Chondrocyte (in vitro differentiated cells): ENCODE results near the gene MTFR2. TPM values are rescaled to one million over a fixed set of nuclear protein-coding genes. Genes with fewer than 3 reads are reported as not detected.

Experiments used
- DNase-seq: peaks from one replicate; pipeline ENCODE4 v3.0.0; 2021; ENCODE audit warnings: mixed read lengths, low spot score
- H3K27ac Mint-ChIP-seq: one replicate; pipeline ENCODE4 v1.8.0; 2021; ENCODE audit warnings: mild to moderate bottlenecking, moderate library complexity, mixed read lengths; ENCODE audit not compliant: unreplicated experiment
- H3K27me3 Mint-ChIP-seq: 2 replicates; pipeline ENCODE4 v1.8.0; 2021; ENCODE audit warnings: low read depth, mixed read lengths
- H3K36me3 Mint-ChIP-seq: 2 replicates; pipeline ENCODE4 v1.8.0; 2021; ENCODE audit warnings: low read depth, mixed read lengths
- H3K4me1 Mint-ChIP-seq: 2 replicates; pipeline ENCODE4 v1.8.0; 2021; ENCODE audit warnings: low read depth, mild to moderate bottlenecking, mixed read lengths
- H3K4me3 Mint-ChIP-seq: one replicate; pipeline ENCODE4 v1.8.0; 2021; ENCODE audit warnings: mild to moderate bottlenecking, moderate library complexity, mixed read lengths; ENCODE audit not compliant: unreplicated experiment
- H3K9me3 Mint-ChIP-seq: 2 replicates; pipeline ENCODE4 v1.8.0; 2021; ENCODE audit warnings: low read depth, mixed read lengths
- CTCF ChIP-seq: fragments of 200-600 bp; sonication (generic); IDR thresholded peaks from 2 replicates; pipeline ENCODE4 v1.5.0; 2021; ENCODE audit warnings: antibody characterized with exemption, mild to moderate bottlenecking, moderate library complexity
- total RNA-seq: library from RNA; stranded (reverse); gene quantifications from 3 replicates; pipeline ENCODE4 v1.2.1, GENCODE V29; 2021

MTFR2 gene
- total RNA-seq, 1 donor from 2014 or later: 0.85 TPM

DNA sequence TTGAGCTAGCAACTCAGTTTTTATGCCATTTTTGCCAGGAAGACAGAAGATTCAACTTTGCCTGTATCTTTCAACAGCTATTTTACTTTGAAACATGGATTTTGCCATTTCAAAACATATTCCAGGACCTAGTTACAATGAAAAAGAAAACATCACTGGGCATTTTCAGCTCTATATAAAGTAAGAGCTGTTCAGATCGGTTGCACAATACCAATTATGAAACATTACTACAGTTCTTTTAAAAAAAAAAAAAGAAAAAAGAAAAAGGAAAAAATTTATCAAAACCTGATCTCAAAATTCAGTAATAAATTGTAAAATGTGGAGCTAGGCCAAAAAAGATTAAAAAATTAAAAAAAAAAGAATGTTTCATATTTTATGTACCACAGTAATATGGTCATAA lies 24.0 kb upstream of the MTFR2 start:
- H3K27me3 Mint-ChIP-seq: no peaks in the 10 kb centered on the region
- no peak for DNase-seq
- H3K4me3 Mint-ChIP-seq: no peak overlapping the region
- TF ChIP-seq CTCF: no peak
- H3K9me3 Mint-ChIP-seq: no peaks in the 10 kb centered on the region
- H3K4me1 Mint-ChIP-seq: peaks cover 2% of the 10 kb centered on the region
- H3K27ac Mint-ChIP-seq: no peak overlapping the region
- H3K36me3 Mint-ChIP-seq: peaks cover 37% of the 10 kb centered on the region

GRCh38 chr6:136265101-136265500 lies 15.0 kb upstream of the MTFR2 start:
- no peak overlapping the region for H3K27ac Mint-ChIP-seq
- no peak for DNase-seq
- no peak for TF ChIP-seq CTCF
- no peaks in the 10 kb centered on the region for H3K9me3 Mint-ChIP-seq
- peaks cover 5% of the 10 kb centered on the region for H3K4me1 Mint-ChIP-seq
- H3K36me3 Mint-ChIP-seq: peaks cover 42% of the 10 kb centered on the region
- H3K27me3 Mint-ChIP-seq: no peaks in the 10 kb centered on the region
- H3K4me3 Mint-ChIP-seq: no peak overlapping the region

- no peak for DNase-seq
- Mint-ChIP-seq H3K9me3 (no peaks in the 10 kb centered on the region), H3K4me1 (peaks cover 5% of the 10 kb centered on the region), H3K4me3 (no peak overlapping the region), H3K36me3 (peaks cover 36% of the 10 kb centered on the region), H3K27ac (no peak overlapping the region), H3K27me3 (no peaks in the 10 kb centered on the region)
- no peak for TF ChIP-seq CTCF
These were observed 12.8 kb upstream of the MTFR2 start for GRCh38 chr6:136262940-136263339.

GRCh38 chr6:136254851-136255466 lies 4.8 kb upstream of the MTFR2 start:
- Mint-ChIP-seq H3K27ac (no peak overlapping the region), H3K4me3 (no peak overlapping the region), H3K9me3 (no peaks in the 10 kb centered on the region), H3K36me3 (peaks cover 6% of the 10 kb centered on the region), H3K4me1 (peaks cover 23% of the 10 kb centered on the region), H3K27me3 (no peaks in the 10 kb centered on the region)
- DNase-seq: no peak
- no peak for TF ChIP-seq CTCF

DNA sequence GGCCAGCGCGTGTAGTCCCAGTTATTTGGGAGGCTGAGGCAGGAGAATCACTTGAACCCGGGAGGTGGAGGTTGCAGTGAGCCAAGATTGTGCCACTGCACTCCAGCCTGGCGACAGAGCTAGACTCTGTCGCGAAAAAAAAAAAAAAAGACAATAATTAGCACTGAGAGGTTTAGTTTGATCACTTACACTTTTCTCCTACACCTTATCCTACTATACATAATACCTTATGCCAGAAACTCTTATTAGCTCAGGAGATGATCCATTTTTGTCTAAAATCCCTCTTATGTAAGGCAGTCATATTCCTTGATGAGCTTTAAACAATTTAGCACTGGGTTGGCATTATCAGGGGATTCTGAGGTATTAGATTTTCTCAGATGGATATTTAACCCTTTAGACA lies 3.6 kb upstream of the MTFR2 start:
- Mint-ChIP-seq H3K27ac (no peak overlapping the region), H3K4me1 (peaks cover 35% of the 10 kb centered on the region), H3K4me3 (no peak overlapping the region), H3K9me3 (no peaks in the 10 kb centered on the region), H3K27me3 (no peaks in the 10 kb centered on the region), H3K36me3 (peaks cover 4% of the 10 kb centered on the region)
- no peak for TF ChIP-seq CTCF
- DNase-seq: no peak
